SK-N-SH (cell line): ENCODE data around the gene TREML4. TPM values are rescaled to one million over a fixed set of nuclear protein-coding genes. Genes with fewer than 3 reads are reported as not detected.

Experiments used
- CTCF ChIA-PET: fragments of 300-600, 350-600 bp; formaldehyde crosslinking; extraction: SDS; loops from one replicate; lab custom pipeline; 2021; lab: Yijun Ruan, JAX
- POLR2A ChIA-PET: fragments of 350-600 bp; sonication (Branson Sonifier 250); formaldehyde crosslinking; extraction: SDS; loops from one replicate; lab custom pipeline; 2020; ENCODE audit warnings: antibody characterized with exemption, inconsistent platforms; lab: Yijun Ruan, JAX
- DNase-seq: peaks from one replicate; pipeline ENCODE4 v3.0.0; 2012
- H2AFZ ChIP-seq: fragments of 200-600 bp; sonication (generic); 2 replicates; pipeline ENCODE4 v1.8.1; 2016; ENCODE audit warnings: antibody characterized with exemption, mild to moderate bottlenecking, low read depth
- H3F3A ChIP-seq: fragments of 200-600 bp; sonication (generic); replicated peaks from 2 replicates; pipeline ENCODE3; 2016; ENCODE audit warnings: antibody characterized with exemption, mild to moderate bottlenecking; ENCODE audit not compliant: insufficient read depth
- H3K27ac ChIP-seq, 2 experiments: fragments of 200-500 bp in 1 of 2; fragments of 200-600 bp in 1 of 2; sonication (Bioruptor generic) in 1 of 2; sonication (generic), shearing (Covaris generic) in 1 of 2; 2 replicates each; pipeline versions ENCODE4 v1.5.1 to v1.6.1; 2014 to 2016; ENCODE audit warnings: low read depth in 2 of 2, inconsistent platforms in 1 of 2, low read length in 1 of 2, mild to moderate bottlenecking in 1 of 2, mixed read lengths in 1 of 2
- H3K27me3 ChIP-seq: fragments of 200-600 bp; sonication (generic), shearing (Covaris generic); 2 replicates; pipeline ENCODE4 v1.6.1; 2016; ENCODE audit warnings: mixed run types; ENCODE audit not compliant: insufficient read depth
- H3K36me3 ChIP-seq, 2 experiments: fragments of 200-500 bp in 1 of 2; fragments of 200-600 bp in 1 of 2; sonication (Bioruptor generic) in 1 of 2; sonication (generic) in 1 of 2; replicated peaks in 1 of 2; 2 replicates each; pipeline versions ENCODE3 to v1.5.1; 2014 to 2016; ENCODE audit warnings: low read length in 1 of 2, mild to moderate bottlenecking in 1 of 2; ENCODE audit not compliant: insufficient read depth in 2 of 2, control insufficient read depth in 1 of 2
- H3K4me1 ChIP-seq, 2 experiments: fragments of 200-500 bp in 1 of 2; fragments of 200-600 bp in 1 of 2; sonication (Bioruptor generic) in 1 of 2; sonication (generic), shearing (Covaris generic) in 1 of 2; 2 replicates each; pipeline versions ENCODE4 v1.5.1 to v1.6.1; 2014 to 2016; ENCODE audit warnings: low read depth in 1 of 2, low read length in 1 of 2, mixed run types in 1 of 2; ENCODE audit not compliant: insufficient read depth in 2 of 2, control insufficient read depth in 1 of 2
- H3K4me2 ChIP-seq: fragments of 200-600 bp; sonication (generic), shearing (Covaris generic); 2 replicates; pipeline ENCODE4 v1.6.1; 2017; ENCODE audit warnings: mixed run types
- H3K4me3 ChIP-seq, 2 experiments: fragments of 200-500 bp in 1 of 2; fragments of 200-600 bp in 1 of 2; sonication (Bioruptor generic) in 1 of 2; sonication (generic), shearing (Covaris generic) in 1 of 2; 2 replicates each; pipeline versions ENCODE4 v1.5.1 to v1.8.1; 2014 to 2016; ENCODE audit warnings: low read depth in 2 of 2, inconsistent platforms in 1 of 2, low read length in 1 of 2, mild to moderate bottlenecking in 1 of 2, mixed read lengths in 1 of 2, moderate library complexity in 1 of 2
- H3K79me2 ChIP-seq: fragments of 200-600 bp; sonication (generic); 2 replicates; pipeline ENCODE4 v1.8.1; 2017; ENCODE audit warnings: mild to moderate bottlenecking; ENCODE audit not compliant: insufficient read depth
- H3K9ac ChIP-seq: fragments of 200-600 bp; sonication (generic); 2 replicates; pipeline ENCODE4 v1.6.1; 2017; ENCODE audit warnings: mixed run types
- H3K9me2 ChIP-seq: fragments of 200-600 bp; sonication (generic); 2 replicates; pipeline ENCODE4 v1.6.1; 2017; ENCODE audit warnings: mixed run types
- H3K9me3 ChIP-seq: fragments of 200-600 bp; sonication (generic); 2 replicates; pipeline ENCODE4 v1.6.1; 2017; ENCODE audit warnings: mixed run types, mild to moderate bottlenecking, moderate library complexity
- H4K20me1 ChIP-seq: fragments of 200-600 bp; sonication (generic); 2 replicates; pipeline ENCODE4 v1.6.1; 2017; ENCODE audit warnings: mild to moderate bottlenecking, mixed run types; ENCODE audit not compliant: insufficient read depth
- CHD2 ChIP-seq: fragments of 150-350 bp; IDR thresholded peaks from 2 replicates; pipeline ENCODE4 v1.6.1; 2018; ENCODE audit warnings: low read length; ENCODE audit not compliant: partially characterized antibody
- CTCF ChIP-seq: fragments of 200-600 bp; sonication (generic); IDR thresholded peaks from 2 replicates; pipeline ENCODE4 v1.6.1; 2017; ENCODE audit warnings: antibody characterized with exemption, mild to moderate bottlenecking, moderate library complexity
- ELF1 ChIP-seq: IDR thresholded peaks from 2 replicates; pipeline ENCODE4 v1.4.0; 2012
- FOSL2 ChIP-seq: IDR thresholded peaks from 2 replicates; pipeline ENCODE4 v1.4.0; 2012; ENCODE audit warnings: low read depth, mild to moderate bottlenecking, moderate library complexity, borderline replicate concordance
- FOXJ3 ChIP-seq: sonication (generic); formaldehyde crosslinking; IDR thresholded peaks from 2 replicates; pipeline ENCODE4 v1.5.1; 2020; ENCODE audit warnings: mild to moderate bottlenecking, missing genetic modification reagents
- FOXM1 ChIP-seq: IDR thresholded peaks from 2 replicates; pipeline ENCODE4 v1.4.0; 2012; ENCODE audit warnings: low read depth, mild to moderate bottlenecking
- GATA2 ChIP-seq: sonication (generic); formaldehyde crosslinking; IDR thresholded peaks from 2 replicates; pipeline ENCODE4 v1.5.0; 2020; ENCODE audit warnings: mild to moderate bottlenecking, missing genetic modification reagents
- JUND ChIP-seq: IDR thresholded peaks from 2 replicates; pipeline ENCODE4 v1.4.0; 2012
- MXI1 ChIP-seq: IDR thresholded peaks from 2 replicates; pipeline ENCODE4 v1.6.1; 2012; ENCODE audit warnings: mild to moderate bottlenecking, low read depth, low read length, improper control_type of control experiment
- NRF1 ChIP-seq: IDR thresholded peaks from 2 replicates; pipeline ENCODE4 v1.6.1; 2012; ENCODE audit warnings: low read depth, mild to moderate bottlenecking, low read length
- REST ChIP-seq: IDR thresholded peaks from 2 replicates; pipeline ENCODE4 v1.6.1; 2012; ENCODE audit warnings: mild to moderate bottlenecking, low read depth, low read length, moderate library complexity
- RXRA ChIP-seq: IDR thresholded peaks from 2 replicates; pipeline ENCODE4 v1.4.0; 2012; ENCODE audit warnings: low read depth, mild to moderate bottlenecking, borderline replicate concordance
- SIN3A ChIP-seq: IDR thresholded peaks from 2 replicates; pipeline ENCODE4 v1.6.1; 2012; ENCODE audit warnings: low read depth, mild to moderate bottlenecking, low read length, moderate library complexity, borderline replicate concordance
- TAF1 ChIP-seq: IDR thresholded peaks from 2 replicates; pipeline ENCODE4 v1.6.1; 2012; ENCODE audit warnings: low read depth, mild to moderate bottlenecking, low read length, moderate library complexity, borderline replicate concordance
- TCF12 ChIP-seq: IDR thresholded peaks from 2 replicates; pipeline ENCODE4 v1.4.0; 2012
- USF1 ChIP-seq: IDR thresholded peaks from 2 replicates; pipeline ENCODE4 v1.4.0; 2012; ENCODE audit warnings: low read depth, borderline replicate concordance
- WGBS: methylation state at CpG from one replicate; pipeline ENCODE4 v1.1.6; 2017; ENCODE audit warnings: low lambda C conversion rate; 5-methylcytosine and 5-hydroxymethylcytosine counted together
- polyA plus RNA-seq, 3 experiments: library from polyadenylated mRNA; depleted of rRNA; stranded (reverse); fragments of >200 nt; gene quantifications; 2 replicates each; pipeline ENCODE4 v1.2.3, GENCODE V29; 2012

Gene TREML4
- polyA plus RNA-seq, 1 of the 3 experiments (the other 2 are of a cell fraction): not detected

- Histone ChIP-seq H3K9me2 (no peaks in the 10 kb centered on the region), H3K27ac (no peak overlapping the region), H3K4me3 (no peak overlapping the region), H3K79me2 (no peaks in the 10 kb centered on the region), H3K9me3 (no peaks in the 10 kb centered on the region), H3K9ac (no peak overlapping the region), H2AFZ (no peak overlapping the region), H3K4me2 (no peak overlapping the region), H3F3A (no peaks in the 10 kb centered on the region), H3K36me3 (no peaks in the 10 kb centered on the region), H4K20me1 (no peaks in the 10 kb centered on the region), H3K27me3 (no peaks in the 10 kb centered on the region), H3K4me1 (no peaks in the 10 kb centered on the region)
- no peak for DNase-seq
- CTCF ChIA-PET: no interaction called here
- POLR2A ChIA-PET: no interaction called here
- WGBS: 16% methylated on average over 1 of the region's 1 CpG
- TF ChIP-seq SIN3A (no peak), FOXJ3 (CRISPR knock-in tag) (no peak), ELF1 (no peak), GATA2 (CRISPR knock-in tag) (no peak), MXI1 (no peak), USF1 (no peak), FOXM1 (no peak), JUND (no peak), REST (no peak), NRF1 (no peak), CHD2 (no peak), CTCF (no peak), TAF1 (no peak), RXRA (no peak), TCF12 (no peak), FOSL2 (no peak)
These were observed 24.0 kb upstream of the TREML4 start for GRCh38 chr6:41204156-41204555.
